H1 (cell line): ENCODE measurements around the gene LAG3. TPM values are rescaled to one million over a fixed set of nuclear protein-coding genes. Genes with fewer than 3 reads are reported as not detected.
A peak's percentile ranks its signal among the peaks of the same experiment; 100 is the strongest.

Source experiments
- CTCF ChIA-PET: fragments of 300-600 bp; sonication (Branson Sonifier 250); formaldehyde crosslinking; loops from one replicate; lab custom pipeline; 2021; ENCODE audit not compliant: partially characterized antibody; lab: Charles Lee
- POLR2A ChIA-PET: fragments of 300-600 bp; sonication (Branson Sonifier 250); formaldehyde crosslinking; loops from one replicate; lab custom pipeline; 2021; ENCODE audit warnings: inconsistent platforms; ENCODE audit not compliant: partially characterized antibody; lab: Charles Lee
- DNase-seq, 2 experiments: peaks; one replicate each; pipeline versions ENCODE4 v3.0.0 to v3.0.0-alpha.2; 2010 to 2022; ENCODE audit warnings: low spot score in 2 of 2, low read depth in 1 of 2, mixed read lengths in 1 of 2
- FAIRE-seq: peaks from 2 replicates; lab custom pipeline; 2011; peaks lifted over from hg19 to GRCh38; lab: Jason Lieb, UNC
- H2AFZ ChIP-seq: 2 replicates; pipeline ENCODE4 v1.8.1; 2012; ENCODE audit warnings: low read length, inconsistent platforms
- H2AK5ac ChIP-seq: 2 replicates; pipeline ENCODE4 v1.6.1; 2013; ENCODE audit warnings: low read depth, low read length
- H2BK120ac ChIP-seq: replicated peaks from 2 replicates; pipeline ENCODE3; 2013; ENCODE audit warnings: low read depth, low read length, inconsistent platforms
- H2BK12ac ChIP-seq: 2 replicates; pipeline ENCODE4 v1.6.1; 2013; ENCODE audit warnings: low read depth, low read length
- H2BK15ac ChIP-seq: 2 replicates; pipeline ENCODE4 v1.6.1; 2013; ENCODE audit warnings: low read length
- H2BK20ac ChIP-seq: 2 replicates; pipeline ENCODE4 v1.6.1; 2013; ENCODE audit warnings: low read length
- H2BK5ac ChIP-seq: 2 replicates; pipeline ENCODE4 v1.6.1; 2013; ENCODE audit warnings: low read depth, low read length
- H3K14ac ChIP-seq: 2 replicates; pipeline ENCODE4 v1.6.1; 2013; ENCODE audit warnings: inconsistent platforms; ENCODE audit not compliant: insufficient read length
- H3K18ac ChIP-seq: 2 replicates; pipeline ENCODE4 v1.6.1; 2013; ENCODE audit warnings: low read length; ENCODE audit errors: extremely low read depth
- H3K23ac ChIP-seq: 2 replicates; pipeline ENCODE4 v1.6.1; 2013; ENCODE audit warnings: inconsistent platforms; ENCODE audit not compliant: insufficient read length
- H3K23me2 ChIP-seq: 2 replicates; pipeline ENCODE4 v1.6.1; 2013; ENCODE audit warnings: low read depth, low read length
- H3K27ac ChIP-seq: 2 replicates; pipeline ENCODE4 v1.6.1; 2011; ENCODE audit warnings: low read depth, low read length, inconsistent platforms
- H3K27me3 ChIP-seq, 4 experiments: replicated peaks in 1 of 4; 1 replicate in 1 of 4; 2 replicates in 3 of 4; pipeline versions ENCODE4 v1.6.1 to v1.8.1; 2011 to 2013; ENCODE audit warnings: low read length in 3 of 4, mild to moderate bottlenecking in 3 of 4, inconsistent platforms in 2 of 4, mixed read lengths in 2 of 4, moderate library complexity in 1 of 4; ENCODE audit not compliant: control insufficient read depth in 3 of 4, insufficient read depth in 3 of 4; ENCODE audit errors: extremely low read depth in 1 of 4
- H3K36me3 ChIP-seq, 4 experiments: 2 replicates each; pipeline versions ENCODE4 v1.6.1 to v1.8.1; 2011 to 2013; ENCODE audit warnings: mild to moderate bottlenecking in 4 of 4, low read length in 3 of 4, moderate library complexity in 2 of 4, control low read depth in 1 of 4, inconsistent platforms in 1 of 4; ENCODE audit not compliant: insufficient read depth in 4 of 4, control insufficient read depth in 2 of 4
- H3K4ac ChIP-seq: replicated peaks from 2 replicates; pipeline ENCODE3; 2013; ENCODE audit warnings: low read length, low read depth, mixed read lengths, inconsistent platforms; ENCODE audit not compliant: insufficient read length
- H3K4me1 ChIP-seq, 4 experiments: replicated peaks in 1 of 4; 1 replicate in 1 of 4; 2 replicates in 3 of 4; pipeline versions ENCODE4 v1.6.1 to v1.8.1; 2011 to 2013; ENCODE audit warnings: low read length in 3 of 4, inconsistent platforms in 2 of 4, mixed read lengths in 1 of 4; ENCODE audit not compliant: insufficient read depth in 4 of 4, control insufficient read depth in 3 of 4
- H3K4me2 ChIP-seq, 2 experiments: 2 replicates each; pipeline versions ENCODE4 v1.6.1 to v1.8.1; 2011 to 2013; ENCODE audit warnings: low read depth in 2 of 2, low read length in 2 of 2, control low read depth in 1 of 2, inconsistent platforms in 1 of 2, mild to moderate bottlenecking in 1 of 2; ENCODE audit not compliant: insufficient read depth in 1 of 2
- H3K4me3 ChIP-seq, 4 experiments: fragments of 200-600, 300-600 bp in 1 of 4; sonication (generic), shearing (Covaris generic), sonication (Bioruptor Twin) in 1 of 4; 2 replicates each; pipeline versions ENCODE4 v1.5.1 to v1.8.1; 2011 to 2016; ENCODE audit warnings: low read length in 4 of 4, low read depth in 3 of 4, control low read depth in 2 of 4, inconsistent platforms in 2 of 4, mild to moderate bottlenecking in 2 of 4, mixed read lengths in 1 of 4, moderate library complexity in 1 of 4; ENCODE audit not compliant: insufficient read depth in 2 of 4; ENCODE audit errors: extremely low read depth in 1 of 4
- H3K56ac ChIP-seq: replicated peaks from 2 replicates; pipeline ENCODE3; 2013; ENCODE audit warnings: low read depth, mild to moderate bottlenecking, mixed read lengths, low read length, inconsistent platforms; ENCODE audit not compliant: insufficient read length
- H3K79me1 ChIP-seq: 2 replicates; pipeline ENCODE4 v1.6.1; 2013; ENCODE audit warnings: low read depth, low read length, control low read depth
- H3K79me2 ChIP-seq, 2 experiments: 2 replicates each; pipeline versions ENCODE4 v1.6.1 to v1.8.1; 2012 to 2013; ENCODE audit warnings: low read length in 2 of 2, mild to moderate bottlenecking in 2 of 2, inconsistent platforms in 1 of 2; ENCODE audit not compliant: insufficient read depth in 2 of 2, control insufficient read depth in 1 of 2
- H3K9ac ChIP-seq, 4 experiments: replicated peaks in 1 of 4; 1 replicate in 1 of 4; 2 replicates in 3 of 4; pipeline versions ENCODE4 v1.6.1 to v1.8.1; 2011 to 2013; ENCODE audit warnings: low read depth in 3 of 4, low read length in 3 of 4, control low read depth in 2 of 4, mild to moderate bottlenecking in 2 of 4, moderate library complexity in 2 of 4, inconsistent platforms in 1 of 4; ENCODE audit errors: extremely low read depth in 1 of 4
- H3K9me3 ChIP-seq, 2 experiments: 2 replicates each; pipeline versions ENCODE4 v1.6.1 to v1.8.1; 2012 to 2013; ENCODE audit warnings: mild to moderate bottlenecking in 2 of 2, moderate library complexity in 2 of 2, control low read depth in 1 of 2, inconsistent platforms in 1 of 2, low read depth in 1 of 2, low read length in 1 of 2, mixed read lengths in 1 of 2; ENCODE audit not compliant: insufficient read depth in 2 of 2
- H4K20me1 ChIP-seq, 2 experiments: replicated peaks in 1 of 2; 2 replicates each; pipeline versions ENCODE3 to v1.8.1; 2011 to 2013; ENCODE audit warnings: inconsistent platforms in 2 of 2, low read length in 2 of 2, mild to moderate bottlenecking in 1 of 2; ENCODE audit not compliant: insufficient read depth in 2 of 2, control insufficient read depth in 1 of 2
- H4K5ac ChIP-seq: 2 replicates; pipeline ENCODE4 v1.6.1; 2013; ENCODE audit warnings: low read length, low read depth, mixed read lengths, inconsistent platforms; ENCODE audit not compliant: insufficient read length
- H4K8ac ChIP-seq: 2 replicates; pipeline ENCODE4 v1.8.0; 2013; ENCODE audit warnings: mild to moderate bottlenecking, moderate library complexity, low read length, inconsistent platforms; ENCODE audit not compliant: insufficient read depth; ENCODE audit errors: extremely low read depth
- H4K91ac ChIP-seq: replicated peaks from 2 replicates; pipeline ENCODE3; 2013; ENCODE audit warnings: low read length, mixed read lengths, inconsistent platforms; ENCODE audit not compliant: insufficient read length
- CBX5 ChIP-seq: fragments of 300-800, 300-1000 bp; sonication (generic); IDR thresholded peaks from 2 replicates; pipeline ENCODE4 v1.7.1; 2016; ENCODE audit warnings: antibody characterized with exemption, low read length, low read depth
- CBX8 ChIP-seq: fragments of 300-800, 300-1000 bp; sonication (generic); IDR thresholded peaks from 2 replicates; pipeline ENCODE4 v1.7.1; 2016; ENCODE audit warnings: low read depth, low read length, borderline replicate concordance
- CHD1 ChIP-seq: IDR thresholded peaks from 2 replicates; pipeline ENCODE4 v1.6.1; 2012; ENCODE audit warnings: low read depth, low read length, improper control_type of control experiment
- CHD2 ChIP-seq: IDR thresholded peaks from 2 replicates; pipeline ENCODE4 v1.6.1; 2012; ENCODE audit warnings: low read length, improper control_type of control experiment
- GABPA ChIP-seq: IDR thresholded peaks from 2 replicates; pipeline ENCODE4 v1.6.1; 2011; ENCODE audit warnings: mild to moderate bottlenecking, low read length, moderate library complexity, borderline replicate concordance; ENCODE audit not compliant: insufficient read depth
- GTF2F1 ChIP-seq: IDR thresholded peaks from 2 replicates; pipeline ENCODE4 v1.6.1; 2012; ENCODE audit warnings: low read depth, low read length, improper control_type of control experiment, borderline replicate concordance
- HDAC2 ChIP-seq, 2 experiments: fragments of 300-600 bp in 1 of 2; sonication (generic) in 1 of 2; IDR thresholded peaks; 2 replicates each; pipeline ENCODE4 v1.6.1; 2011 to 2012; ENCODE audit warnings: low read depth in 2 of 2, low read length in 2 of 2, mild to moderate bottlenecking in 2 of 2, moderate library complexity in 2 of 2, borderline replicate concordance in 1 of 2, inconsistent platforms in 1 of 2
- JUN ChIP-seq: IDR thresholded peaks from 2 replicates; pipeline ENCODE4 v1.6.1; 2011; ENCODE audit warnings: low read depth, mild to moderate bottlenecking, improper control_type of control experiment, low read length
- JUND ChIP-seq: IDR thresholded peaks from 2 replicates; pipeline ENCODE4 v1.6.1; 2011; ENCODE audit warnings: mild to moderate bottlenecking, improper control_type of control experiment, low read length
- NRF1 ChIP-seq: IDR thresholded peaks from 2 replicates; pipeline ENCODE4 v1.6.1; 2011; ENCODE audit warnings: mild to moderate bottlenecking, low read depth, low read length, improper control_type of control experiment
- SIRT6 ChIP-seq: IDR thresholded peaks from one replicate; pipeline ENCODE4 v1.7.1; 2012; ENCODE audit warnings: low read length, inconsistent platforms
- TBP ChIP-seq: IDR thresholded peaks from 2 replicates; pipeline ENCODE4 v1.6.1; 2011; ENCODE audit warnings: low read depth, low read length, improper control_type of control experiment
- WGBS, 2 experiments: shearing (Covaris generic) in 1 of 2; methylation state at CpG; one replicate each; pipeline versions ENCODE4 v1.1.6 to v1.1.7; 2013 to 2015; ENCODE audit warnings: low lambda C conversion rate in 2 of 2, mixed read lengths in 2 of 2, inconsistent platforms in 1 of 2, low coverage in 1 of 2, missing lambda C conversion rate in 1 of 2; ENCODE audit not compliant: insufficient replicate concordance in 2 of 2, insufficient coverage in 1 of 2, insufficient read length in 1 of 2; ENCODE audit errors: extremely low coverage in 1 of 2, missing lambda C conversion rate in 1 of 2; 5-methylcytosine and 5-hydroxymethylcytosine counted together
- polyA plus RNA-seq, 7 experiments: library from polyadenylated mRNA; depleted of rRNA in 3 of 7; stranded (reverse) in 5 of 7; unstranded in 2 of 7; fragments of >200 nt in 5 of 7; fragments of 200-250 nt in 2 of 7; gene quantifications; 1 replicate in 5 of 7; 2 replicates in 1 of 7; 4 replicates in 1 of 7; pipeline versions ENCODE4 v1.2.1 to v1.2.3, GENCODE V29; 2011 to 2013; ENCODE audit warnings: missing spikeins in 2 of 7, mixed read lengths in 2 of 7
- total RNA-seq: library from RNA; stranded (reverse); fragmentation: NEBNext Ultra II Directional; extraction: Animal tissue kit (Norgen Biotek cat#: 25700); gene quantifications from 2 replicates; pipeline ENCODE4 v1.2.1, GENCODE V29; 2021
- TF ChIP-seq, protein P1 (sequence below): IDR thresholded peaks from 2 replicates; pipeline ENCODE4 v1.6.1; 2012; ENCODE audit warnings: inconsistent platforms

Gene LAG3
- total and polyA plus RNA-seq, 2 of the 8 experiments (the other 6 are each of a cell fraction or from before 2014, with no cell fraction given): 1.1 to 3.1 TPM

DNA sequence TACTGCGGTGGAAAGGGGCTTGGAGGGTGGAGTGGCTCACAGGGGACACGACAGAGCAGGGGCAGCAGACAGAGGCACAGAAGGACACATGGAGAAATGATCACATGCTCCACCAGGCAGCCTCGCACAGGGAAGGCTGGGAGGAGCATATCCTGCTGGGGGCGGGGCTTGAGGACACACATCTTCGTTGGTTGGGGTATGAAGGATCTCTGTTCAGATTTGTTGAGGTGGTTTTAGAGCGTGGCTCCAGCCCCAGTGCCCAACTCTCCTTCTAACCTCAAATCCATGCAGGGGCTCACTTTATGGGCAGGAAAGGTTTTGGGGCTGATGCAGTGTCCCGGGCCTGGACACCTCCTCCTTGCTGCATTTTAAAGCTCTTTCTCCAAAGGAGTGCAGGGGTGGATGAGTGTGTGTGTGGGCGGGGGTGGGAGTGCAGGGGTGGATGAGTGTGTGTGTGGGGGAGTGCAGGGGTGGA lies 55.2 kb downstream of the LAG3 start:
- H3K4me1 ChIP-seq: peaks cover 4 to 31% (median 21%) of the 10 kb centered on the region in 4 experiments
- H2BK12ac ChIP-seq: no peak overlapping the region
- no peak overlapping the region for H4K5ac ChIP-seq
- H3K9me3 ChIP-seq: no peaks in the 10 kb centered on the region
- peak overlapping the region; percentile 66 to 77 for H3K4me2 ChIP-seq
- DNase-seq (peak in 1 of 2 experiments; percentile 91), FAIRE-seq (peak; percentile 96)
- H3K23ac ChIP-seq: no peak overlapping the region
- peaks cover 0 to 9% (median 6%) of the 10 kb centered on the region in 4 experiments; a peak in 5 of 7 replicates for H3K27me3 ChIP-seq
- H3K18ac ChIP-seq: peak overlapping the region; percentile 76
- H3K23me2 ChIP-seq: peaks cover 17% of the 10 kb centered on the region
- H3K56ac ChIP-seq: no peak overlapping the region
- H4K91ac ChIP-seq: peak overlapping the region; percentile 69
- H2BK5ac ChIP-seq: peak overlapping the region; percentile 60; the same call in 1 of the 2 replicates
- H3K79me1 ChIP-seq: peaks cover 4% of the 10 kb centered on the region
- 9% methylated on average over 8 of the region's 8 CpGs; no CpG with 5 or more reads in 1 of the 2 experiments for WGBS, 2 experiments
- CTCF ChIA-PET: interaction anchor here (0.5 to 23.7 kb wide), 11 partner anchors 8 to 465 kb away, joined by 3 to 532 read pairs (median 4); partner anchors contain the start of genes CD4, CDCA3, GNB3 and LAG3
- H4K20me1 ChIP-seq: peaks cover 0 to 7% of the 10 kb centered on the region in 2 experiments
- 0 out of 2 replicates have a peak overlapping the region, but pooled peaks have one; percentile 1 for H2AK5ac ChIP-seq
- H2BK120ac ChIP-seq: no peak overlapping the region
- no peak overlapping the region for H2BK20ac ChIP-seq
- H3K27ac ChIP-seq: no peak overlapping the region
- H3K36me3 ChIP-seq: peaks cover 5 to 18% (median 17%) of the 10 kb centered on the region in 4 experiments; a peak in 5 of 8 replicates
- H3K14ac ChIP-seq: no peak overlapping the region
- peak overlapping the region; percentile 20 to 55 (median 38); a peak in 5 of 8 replicates for H3K4me3 ChIP-seq
- peak overlapping the region; percentile 63; the same call in 1 of the 2 replicates for H4K8ac ChIP-seq
- H2AFZ ChIP-seq: no peak overlapping the region
- H3K4ac ChIP-seq: no peak overlapping the region
- no peak overlapping the region for H3K9ac ChIP-seq
- POLR2A ChIA-PET: interaction anchor here (0.8 to 27.1 kb wide), 13 partner anchors 8 to 213 kb away, joined by 3 to 388 read pairs (median 6); partner anchors contain the start of genes CDCA3, GNB3, MLF2 and PTMS
- H2BK15ac ChIP-seq: 0 out of 2 replicates have a peak overlapping the region, but pooled peaks have one; percentile 48
- peaks cover 0 to 9% of the 10 kb centered on the region in 2 experiments; a peak in 1 of 4 replicates for H3K79me2 ChIP-seq
- TF ChIP-seq JUN (no peak), CBX5 (no peak), GABPA (no peak), CHD1 (no peak), SIRT6 (no peak), JUND (no peak), CBX8 (no peak), GTF2F1 (no peak), NRF1 (no peak), HDAC2 (IDR thresholded peaks at IDR 0.05; ENCODE audit: borderline replicate concordance in 1 of 2, low read depth in 2 of 2, low read length in 2 of 2) (no peak), TBP (0 out of 2 replicates have a peak, but pooled peaks have one; percentile 34), CHD2 (no peak)
- TF ChIP-seq, protein P1, sequence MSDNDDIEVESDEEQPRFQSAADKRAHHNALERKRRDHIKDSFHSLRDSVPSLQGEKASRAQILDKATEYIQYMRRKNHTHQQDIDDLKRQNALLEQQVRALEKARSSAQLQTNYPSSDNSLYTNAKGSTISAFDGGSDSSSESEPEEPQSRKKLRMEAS: peak; percentile 85
